ENCODE measurements around the gene ADCY1.
"Not testable (repeated sequence)": the region's sequence is repeated elsewhere in the genome, so short reads cannot be mapped to it uniquely, and the experiment has no call there.

Gene ADCY1

DNA sequence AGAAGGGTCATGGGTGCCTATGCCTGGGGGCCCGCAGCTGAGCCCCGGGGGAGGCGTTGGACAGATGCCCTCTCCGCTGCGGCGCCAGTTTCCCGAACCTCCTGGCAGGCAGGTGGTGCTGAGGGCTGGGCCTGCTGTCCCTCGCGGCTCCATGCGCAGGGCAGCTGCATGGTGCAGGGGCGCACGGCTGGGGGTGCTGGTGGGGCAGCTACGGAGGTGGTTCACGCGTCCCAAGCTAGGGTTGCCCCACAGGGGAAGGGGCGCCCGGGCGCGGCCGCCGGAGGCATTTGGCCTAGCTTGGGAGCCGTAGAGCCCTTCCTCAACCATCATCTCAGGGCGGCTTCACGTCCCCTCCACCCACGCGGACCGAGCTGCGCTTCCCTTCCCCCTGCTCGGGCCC, 152.7 kb downstream of the ADCY1 start:
- DNase-seq, result no peak
- Histone ChIP-seq H3K9me2 (replicated peaks; ENCODE audit: insufficient read depth, low read length) (no peaks in the 10 kb centered on the region), H3K27me3 (replicated peaks; ENCODE audit: insufficient read depth, low read length) (no peaks in the 10 kb centered on the region), H3F3A (ENCODE audit: insufficient read depth, low read length) (no peaks in the 10 kb centered on the region), H3K4me3 (ENCODE audit: low read length) (no peak overlapping the region), H3K9me3 (replicated peaks; ENCODE audit: insufficient read depth, low read length) (no peaks in the 10 kb centered on the region), H3K27ac (ENCODE audit: low read length) (no peak overlapping the region), H2AFZ (ENCODE audit: low read length) (no peak overlapping the region), H3K36me3 (replicated peaks; ENCODE audit: insufficient read depth, low read length) (no peaks in the 10 kb centered on the region; the same call in 1 of the 2 replicates), H3K79me2 (ENCODE audit: low read length) (no peaks in the 10 kb centered on the region), H3K9ac (ENCODE audit: low read length) (no peak overlapping the region), H4K20me1 (ENCODE audit: insufficient read depth, low read length) (no peaks in the 10 kb centered on the region), H3K4me2 (ENCODE audit: low read depth, low read length) (no peak overlapping the region), H3K4me1 (ENCODE audit: low read length) (no peaks in the 10 kb centered on the region)
- TF ChIP-seq, protein P1, sequence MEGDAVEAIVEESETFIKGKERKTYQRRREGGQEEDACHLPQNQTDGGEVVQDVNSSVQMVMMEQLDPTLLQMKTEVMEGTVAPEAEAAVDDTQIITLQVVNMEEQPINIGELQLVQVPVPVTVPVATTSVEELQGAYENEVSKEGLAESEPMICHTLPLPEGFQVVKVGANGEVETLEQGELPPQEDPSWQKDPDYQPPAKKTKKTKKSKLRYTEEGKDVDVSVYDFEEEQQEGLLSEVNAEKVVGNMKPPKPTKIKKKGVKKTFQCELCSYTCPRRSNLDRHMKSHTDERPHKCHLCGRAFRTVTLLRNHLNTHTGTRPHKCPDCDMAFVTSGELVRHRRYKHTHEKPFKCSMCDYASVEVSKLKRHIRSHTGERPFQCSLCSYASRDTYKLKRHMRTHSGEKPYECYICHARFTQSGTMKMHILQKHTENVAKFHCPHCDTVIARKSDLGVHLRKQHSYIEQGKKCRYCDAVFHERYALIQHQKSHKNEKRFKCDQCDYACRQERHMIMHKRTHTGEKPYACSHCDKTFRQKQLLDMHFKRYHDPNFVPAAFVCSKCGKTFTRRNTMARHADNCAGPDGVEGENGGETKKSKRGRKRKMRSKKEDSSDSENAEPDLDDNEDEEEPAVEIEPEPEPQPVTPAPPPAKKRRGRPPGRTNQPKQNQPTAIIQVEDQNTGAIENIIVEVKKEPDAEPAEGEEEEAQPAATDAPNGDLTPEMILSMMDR (IDR thresholded peaks at IDR 0.05; ENCODE audit: low read length), result no peak
- TF ChIP-seq EZH2phosphoT487 (IDR thresholded peaks at IDR 0.05; ENCODE audit: low read length) (no peak), EZH2 (optimal IDR thresholded peaks at IDR 0.05; ENCODE audit: low read depth, low read length) (no peak)

DNA sequence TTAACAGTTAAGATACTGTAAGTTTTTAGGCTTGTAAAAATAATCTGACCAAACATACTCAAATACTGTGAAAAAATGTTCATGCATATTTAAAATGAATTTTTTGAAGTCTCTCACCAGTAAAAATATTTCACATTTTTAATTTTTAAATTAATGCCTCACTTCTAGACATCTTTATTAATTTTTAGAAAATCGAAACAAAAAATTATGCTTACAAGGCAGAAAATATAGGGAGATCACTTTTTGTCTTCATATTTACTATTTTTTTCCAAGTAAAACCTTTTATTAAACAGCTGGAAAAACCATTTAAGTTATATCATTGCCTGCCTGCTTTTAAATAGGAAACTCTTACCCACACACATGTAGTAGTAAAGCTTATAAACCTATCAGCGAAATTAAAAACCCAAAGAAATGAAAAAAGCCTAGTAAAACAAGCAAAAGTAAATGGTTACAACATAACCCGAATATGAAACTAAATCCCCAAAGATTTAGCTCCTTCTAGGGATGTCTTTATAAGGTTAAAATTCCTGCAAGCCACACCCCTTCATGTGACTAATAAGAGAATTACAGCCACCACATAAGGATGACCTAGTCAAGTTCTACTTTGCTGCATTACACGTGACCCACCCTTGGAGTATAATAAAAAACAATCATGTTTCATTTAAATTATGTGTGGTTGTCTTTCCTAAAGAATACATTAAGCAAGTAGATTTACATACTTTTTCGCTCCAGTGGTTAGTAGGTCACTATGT, 157.7 kb downstream of the ADCY1 start:
- H3F3A ChIP-seq (ENCODE audit: insufficient read depth, low read length); H3K9ac ChIP-seq (ENCODE audit: low read length); H3K4me1 ChIP-seq (ENCODE audit: low read length); H3K4me3 ChIP-seq (ENCODE audit: low read length); H4K20me1 ChIP-seq (ENCODE audit: insufficient read depth, low read length); H3K79me2 ChIP-seq (ENCODE audit: low read length); H3K9me3 ChIP-seq (replicated peaks; ENCODE audit: insufficient read depth, low read length); H3K27me3 ChIP-seq (replicated peaks; ENCODE audit: insufficient read depth, low read length); DNase-seq; H3K9me2 ChIP-seq (replicated peaks; ENCODE audit: insufficient read depth, low read length); H3K27ac ChIP-seq (ENCODE audit: low read length); H2AFZ ChIP-seq (ENCODE audit: low read length); H3K36me3 ChIP-seq (replicated peaks; ENCODE audit: insufficient read depth, low read length); H3K4me2 ChIP-seq (ENCODE audit: low read depth, low read length): not testable (repeated sequence)

DNA sequence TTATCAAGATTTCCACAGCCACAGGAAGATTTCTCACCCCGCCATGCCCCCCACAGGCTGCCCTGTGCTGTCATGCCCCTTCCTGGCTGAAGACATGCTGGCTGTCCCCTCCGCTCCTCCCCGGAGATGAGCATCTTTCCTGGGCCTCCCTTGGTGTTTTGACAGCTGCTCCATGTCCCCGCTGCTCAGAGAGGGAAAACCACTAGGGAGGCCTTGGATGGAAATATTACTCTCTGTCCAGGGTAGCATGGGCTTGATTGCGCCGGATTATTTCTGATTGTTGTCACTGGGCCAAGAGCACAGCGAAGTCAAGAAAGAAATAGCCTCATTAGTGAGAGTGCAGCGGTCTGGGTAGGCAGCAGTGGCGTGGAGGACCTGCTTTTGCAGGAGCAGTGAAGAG, 164.8 kb downstream of the ADCY1 start:
- H3K9me2 ChIP-seq (replicated peaks; ENCODE audit: insufficient read depth, low read length); H3K27me3 ChIP-seq (replicated peaks; ENCODE audit: insufficient read depth, low read length); H3K79me2 ChIP-seq (ENCODE audit: low read length); H3K27ac ChIP-seq (ENCODE audit: low read length); H3K9ac ChIP-seq (ENCODE audit: low read length); H3K4me2 ChIP-seq (ENCODE audit: low read depth, low read length); H4K20me1 ChIP-seq (ENCODE audit: insufficient read depth, low read length); H3K9me3 ChIP-seq (replicated peaks; ENCODE audit: insufficient read depth, low read length); H3K36me3 ChIP-seq (replicated peaks; ENCODE audit: insufficient read depth, low read length); H3K4me3 ChIP-seq (ENCODE audit: low read length); H2AFZ ChIP-seq (ENCODE audit: low read length); H3K4me1 ChIP-seq (ENCODE audit: low read length); H3F3A ChIP-seq (ENCODE audit: insufficient read depth, low read length); DNase-seq: not testable (repeated sequence)

DNA sequence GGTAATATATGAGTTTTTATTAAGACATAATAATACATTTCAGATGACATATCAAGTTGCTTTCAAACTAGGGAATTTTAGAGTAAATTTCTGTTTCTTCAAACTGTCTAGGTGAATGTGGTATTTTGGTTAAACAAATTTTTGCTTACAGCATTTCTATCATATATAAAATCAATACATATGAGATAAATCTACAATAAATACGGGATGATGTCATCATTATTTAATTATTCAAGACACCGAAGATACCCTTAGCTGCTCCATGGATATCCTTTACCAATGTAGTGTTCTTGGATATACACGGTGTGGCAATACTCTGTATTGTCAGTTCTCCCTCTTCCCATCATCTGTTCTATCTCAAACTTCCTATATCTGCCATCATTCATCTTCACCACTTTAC, 166.4 kb downstream of the ADCY1 start:
- H3K9me3 ChIP-seq (replicated peaks; ENCODE audit: insufficient read depth, low read length), result not testable (repeated sequence)

DNA sequence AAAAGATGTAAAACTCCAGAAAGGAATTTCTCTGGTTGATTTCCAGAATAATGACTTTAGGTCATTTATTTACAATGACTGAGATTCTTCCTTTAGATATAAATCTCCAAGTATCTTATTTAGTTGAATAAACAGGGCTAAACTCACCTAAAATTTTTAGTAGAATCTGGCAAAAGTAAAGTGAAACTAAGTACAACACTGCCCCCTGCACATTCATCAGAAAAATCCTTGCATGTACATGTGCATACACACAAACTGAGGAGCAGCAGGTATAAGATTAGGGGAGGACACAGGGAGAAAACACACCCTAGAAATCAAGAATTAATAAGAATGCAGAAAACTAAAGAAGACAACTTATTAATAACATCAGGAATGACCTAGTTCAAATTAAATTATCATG, 174.8 kb downstream of the ADCY1 start:
- H3K9me2 ChIP-seq (replicated peaks; ENCODE audit: insufficient read depth, low read length); H3K36me3 ChIP-seq (replicated peaks; ENCODE audit: insufficient read depth, low read length); H3K27ac ChIP-seq (ENCODE audit: low read length); H3K4me1 ChIP-seq (ENCODE audit: low read length); H4K20me1 ChIP-seq (ENCODE audit: insufficient read depth, low read length); H3K27me3 ChIP-seq (replicated peaks; ENCODE audit: insufficient read depth, low read length); H3K4me2 ChIP-seq (ENCODE audit: low read depth, low read length); H3K79me2 ChIP-seq (ENCODE audit: low read length); H3K4me3 ChIP-seq (ENCODE audit: low read length); H2AFZ ChIP-seq (ENCODE audit: low read length); H3K9ac ChIP-seq (ENCODE audit: low read length); H3F3A ChIP-seq (ENCODE audit: insufficient read depth, low read length); H3K9me3 ChIP-seq (replicated peaks; ENCODE audit: insufficient read depth, low read length): not testable (repeated sequence)
- DNase-seq, result peak; percentile 42
- TF ChIP-seq, protein P1 (IDR thresholded peaks at IDR 0.05; ENCODE audit: low read length), result peak; percentile 14

More for the DNA sequence above, 166.4 kb downstream of the ADCY1 start:
- H3K36me3 ChIP-seq (replicated peaks; ENCODE audit: insufficient read depth, low read length); H3K4me2 ChIP-seq (ENCODE audit: low read depth, low read length); H4K20me1 ChIP-seq (ENCODE audit: insufficient read depth, low read length); H3K27me3 ChIP-seq (replicated peaks; ENCODE audit: insufficient read depth, low read length); H3K9me2 ChIP-seq (replicated peaks; ENCODE audit: insufficient read depth, low read length); H3F3A ChIP-seq (ENCODE audit: insufficient read depth, low read length); DNase-seq; H2AFZ ChIP-seq (ENCODE audit: low read length); H3K4me3 ChIP-seq (ENCODE audit: low read length); H3K4me1 ChIP-seq (ENCODE audit: low read length); H3K9ac ChIP-seq (ENCODE audit: low read length); H3K27ac ChIP-seq (ENCODE audit: low read length); H3K79me2 ChIP-seq (ENCODE audit: low read length): not testable (repeated sequence)

DNA sequence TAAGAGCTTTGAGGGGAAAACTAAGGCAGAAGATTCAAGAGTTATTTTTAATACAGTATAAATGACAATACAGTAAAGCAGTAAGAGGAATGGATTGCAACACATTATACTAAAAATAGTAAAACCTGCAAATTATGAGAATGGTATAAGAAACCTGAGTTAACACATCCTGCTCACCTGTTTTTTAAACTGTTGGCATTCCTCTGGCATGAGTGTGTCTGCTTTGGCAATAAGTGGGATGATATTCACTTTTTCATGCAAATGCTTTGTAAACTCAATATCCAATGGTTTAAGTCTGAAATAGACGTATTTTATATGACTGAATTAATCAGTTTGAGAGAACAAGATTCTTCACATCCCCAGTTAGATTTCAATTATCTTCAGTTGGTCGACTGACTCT, 177.2 kb downstream of the ADCY1 start:
- H3K9ac ChIP-seq (ENCODE audit: low read length); DNase-seq; H3K27me3 ChIP-seq (replicated peaks; ENCODE audit: insufficient read depth, low read length); H3K27ac ChIP-seq (ENCODE audit: low read length); H3K9me2 ChIP-seq (replicated peaks; ENCODE audit: insufficient read depth, low read length); H3K4me1 ChIP-seq (ENCODE audit: low read length); H2AFZ ChIP-seq (ENCODE audit: low read length); H3K4me3 ChIP-seq (ENCODE audit: low read length); H3K79me2 ChIP-seq (ENCODE audit: low read length); H3K36me3 ChIP-seq (replicated peaks; ENCODE audit: insufficient read depth, low read length); H3F3A ChIP-seq (ENCODE audit: insufficient read depth, low read length); H4K20me1 ChIP-seq (ENCODE audit: insufficient read depth, low read length); H3K4me2 ChIP-seq (ENCODE audit: low read depth, low read length); H3K9me3 ChIP-seq (replicated peaks; ENCODE audit: insufficient read depth, low read length): not testable (repeated sequence)
